ENCODE data around the gene PLA2G4A. TPM values are rescaled to one million over a fixed set of nuclear protein-coding genes. Genes with fewer than 3 reads are reported as not detected.
"Not testable (repeated sequence)": the region's sequence is repeated elsewhere in the genome, so short reads cannot be mapped to it uniquely, and the experiment has no call there.

The PLA2G4A gene
- total RNA-seq, 1 donor from 2014 or later = 16.8 TPM

GRCh38 chr1:186875896-186876835 is 47.4 kb downstream of the PLA2G4A start:
- no peak for DNase-seq

- no peak for DNase-seq
Measured at GRCh38 chr1:186878356-186878755, 49.6 kb downstream of the PLA2G4A start.

GRCh38 chr1:186880982-186881381 is 52.2 kb downstream of the PLA2G4A start:
- DNase-seq = no peak

- DNase-seq = no peak
Measured at GRCh38 chr1:186882372-186883134, 53.8 kb downstream of the PLA2G4A start.

GRCh38 chr1:186884251-186884650 is 55.5 kb downstream of the PLA2G4A start:
- DNase-seq = no peak

GRCh38 chr1:186887203-186887602 is 58.5 kb downstream of the PLA2G4A start:
- DNase-seq = no peak

- DNase-seq = no peak
Measured at GRCh38 chr1:186888367-186888766, 59.6 kb downstream of the PLA2G4A start.

GRCh38 chr1:186892936-186893335 is 64.2 kb downstream of the PLA2G4A start:
- no peak for DNase-seq

- DNase-seq = no peak
Measured at GRCh38 chr1:186894415-186894814, 65.7 kb downstream of the PLA2G4A start.

GRCh38 chr1:186896211-186896610 is 67.5 kb downstream of the PLA2G4A start:
- no peak for DNase-seq

GRCh38 chr1:186897008-186897407 is 68.3 kb downstream of the PLA2G4A start:
- DNase-seq = no peak

- DNase-seq = no peak
Measured at GRCh38 chr1:186899577-186899976, 70.8 kb downstream of the PLA2G4A start.

- no peak for DNase-seq
Measured at GRCh38 chr1:186899977-186900376, 71.2 kb downstream of the PLA2G4A start.

GRCh38 chr1:186900539-186901237 is 71.9 kb downstream of the PLA2G4A start:
- no peak for DNase-seq

- no peak for DNase-seq
Measured at GRCh38 chr1:186901631-186902030, 72.9 kb downstream of the PLA2G4A start.

GRCh38 chr1:186903374-186904136 is 74.8 kb downstream of the PLA2G4A start:
- DNase-seq = no peak

GRCh38 chr1:186904361-186904760 is 75.6 kb downstream of the PLA2G4A start:
- no peak for DNase-seq

- DNase-seq = no peak
Measured at GRCh38 chr1:186905561-186905960, 76.8 kb downstream of the PLA2G4A start.

- DNase-seq = peak; percentile 20
Measured at GRCh38 chr1:186915555-186915954, 86.8 kb downstream of the PLA2G4A start.

GRCh38 chr1:186917106-186917786 is 88.5 kb downstream of the PLA2G4A start:
- peak; percentile 81 for DNase-seq

- not testable (repeated sequence) for DNase-seq
Measured at GRCh38 chr1:186921386-186921785, 92.6 kb downstream of the PLA2G4A start.

GRCh38 chr1:186922814-186923213 is 94.1 kb downstream of the PLA2G4A start:
- not testable (repeated sequence) for DNase-seq
